GM23248 (cell line): ENCODE data around the gene DTWD2. TPM values are rescaled to one million over a fixed set of nuclear protein-coding genes. Genes with fewer than 3 reads are reported as not detected.

Source experiments
- DNase-seq: peaks from one replicate; pipeline ENCODE4 v3.0.0-alpha.2; 2015
- H2AFZ ChIP-seq: fragments of 200-600 bp; sonication (generic); 2 replicates; pipeline ENCODE4 v1.6.1; 2016; ENCODE audit warnings: antibody characterized with exemption
- H3F3A ChIP-seq: fragments of 200-600 bp; sonication (generic); 2 replicates; pipeline ENCODE4 v1.6.1; 2016; ENCODE audit warnings: mild to moderate bottlenecking, antibody characterized with exemption, mixed run types; ENCODE audit not compliant: insufficient read depth
- H3K27ac ChIP-seq: fragments of 200-600 bp; sonication (generic); 2 replicates; pipeline ENCODE4 v1.5.1; 2016; ENCODE audit warnings: mild to moderate bottlenecking
- H3K27me3 ChIP-seq: fragments of 200-600 bp; sonication (generic); replicated peaks from 2 replicates; pipeline ENCODE4 v1.6.1; 2016; ENCODE audit warnings: mild to moderate bottlenecking; ENCODE audit not compliant: insufficient read depth
- H3K36me3 ChIP-seq: fragments of 200-600 bp; sonication (generic); 2 replicates; pipeline ENCODE4 v1.6.1; 2016; ENCODE audit warnings: low read depth, mild to moderate bottlenecking
- H3K4me1 ChIP-seq: fragments of 200-600 bp; sonication (generic); 2 replicates; pipeline ENCODE4 v1.6.1; 2016; ENCODE audit warnings: mild to moderate bottlenecking; ENCODE audit not compliant: insufficient read depth
- H3K4me2 ChIP-seq: fragments of 200-600 bp; sonication (generic); one replicate; pipeline ENCODE4 v1.6.1; 2016; ENCODE audit warnings: mild to moderate bottlenecking; ENCODE audit not compliant: unreplicated experiment
- H3K4me3 ChIP-seq: fragments of 200-600 bp; sonication (generic); 2 replicates; pipeline ENCODE4 v1.5.1; 2016; ENCODE audit warnings: mild to moderate bottlenecking
- H3K79me2 ChIP-seq: fragments of 200-600 bp; sonication (generic); 2 replicates; pipeline ENCODE4 v1.6.1; 2016; ENCODE audit warnings: mild to moderate bottlenecking; ENCODE audit not compliant: insufficient read depth
- H3K9ac ChIP-seq: fragments of 200-600 bp; sonication (generic); 2 replicates; pipeline ENCODE4 v1.6.1; 2016; ENCODE audit warnings: mild to moderate bottlenecking
- H3K9me2 ChIP-seq: fragments of 200-600 bp; sonication (generic); 2 replicates; pipeline ENCODE4 v1.6.1; 2016; ENCODE audit warnings: mixed run types, mild to moderate bottlenecking, moderate library complexity; ENCODE audit not compliant: insufficient read depth
- H3K9me3 ChIP-seq: fragments of 200-600 bp; sonication (generic); one replicate; pipeline ENCODE4 v1.6.1; 2017; ENCODE audit warnings: low read depth
- H4K20me1 ChIP-seq: fragments of 200-600 bp; sonication (generic); 2 replicates; pipeline ENCODE4 v1.6.0; 2016; ENCODE audit not compliant: insufficient read depth
- EZH2 ChIP-seq: fragments of 200-600 bp; sonication (generic); IDR thresholded peaks from 2 replicates; pipeline ENCODE4 v1.6.1; 2018; ENCODE audit warnings: antibody characterized with exemption, mild to moderate bottlenecking; ENCODE audit not compliant: insufficient read depth, poor library complexity, severe bottlenecking
- EZH2phosphoT487 ChIP-seq: fragments of 200-600 bp; sonication (generic); IDR thresholded peaks from 2 replicates; pipeline ENCODE4 v1.6.1; 2018; ENCODE audit warnings: antibody characterized with exemption, moderate library complexity, mild to moderate bottlenecking, low read depth; ENCODE audit not compliant: insufficient read depth
- WGBS, 2 experiments: methylation state at CpG; one replicate each; pipeline ENCODE4 v1.1.6; 2015 to 2017; ENCODE audit warnings: low lambda C conversion rate in 2 of 2, low coverage in 1 of 2; ENCODE audit errors: missing lambda C conversion rate in 2 of 2; 5-methylcytosine and 5-hydroxymethylcytosine counted together
- in situ Hi-C: fragments of 300-500 bp; cut with MboI; formaldehyde crosslinking; loops from 2 replicates; pipeline ENCODE4 v1.15.0; 2020
- polyA plus RNA-seq: library from polyadenylated mRNA; unstranded; fragments of >200 nt; fragmentation: Nextera tagmentation; extraction: Ambion mirVana; gene quantifications from 2 replicates; pipeline ENCODE4 v1.2.1, GENCODE V29; 2016
- total RNA-seq: library from RNA; depleted of rRNA; stranded (reverse); fragments of >200 nt; shearing (Covaris generic); gene quantifications from 2 replicates; pipeline ENCODE4 v1.2.3, GENCODE V29; 2014

DTWD2 gene
- total and polyA plus RNA-seq, 2 experiments from 2014 or later = 1.7 to 5.5 TPM

GRCh38 chr5:118894709-118895108, 93.6 kb downstream of the DTWD2 start:
- no peak overlapping the region for H3K4me2 ChIP-seq
- no peak overlapping the region for H3K4me3 ChIP-seq
- H4K20me1 ChIP-seq = no peaks in the 10 kb centered on the region
- H3K9ac ChIP-seq = no peak overlapping the region
- no peaks in the 10 kb centered on the region for H3K36me3 ChIP-seq
- in situ Hi-C loops = no loop called here
- no peaks in the 10 kb centered on the region for H3K9me2 ChIP-seq
- TF ChIP-seq EZH2 (no peak), EZH2phosphoT487 (no peak)
- no peaks in the 10 kb centered on the region for H3K27me3 ChIP-seq
- H3K79me2 ChIP-seq = no peaks in the 10 kb centered on the region
- no peak for DNase-seq
- no peaks in the 10 kb centered on the region for H3K4me1 ChIP-seq
- H3F3A ChIP-seq = no peaks in the 10 kb centered on the region
- H3K9me3 ChIP-seq = no peaks in the 10 kb centered on the region
- H3K27ac ChIP-seq = no peak overlapping the region
- no peak overlapping the region for H2AFZ ChIP-seq
- WGBS, 2 experiments = 74 to 83% methylated on average over 1 of the region's 1 CpG

- Histone ChIP-seq H2AFZ (no peak overlapping the region), H3K4me3 (no peak overlapping the region), H3K4me2 (no peak overlapping the region), H3K27me3 (no peaks in the 10 kb centered on the region), H3K4me1 (no peaks in the 10 kb centered on the region), H3F3A (no peaks in the 10 kb centered on the region), H3K36me3 (no peaks in the 10 kb centered on the region), H3K27ac (no peak overlapping the region), H4K20me1 (no peaks in the 10 kb centered on the region), H3K9ac (no peak overlapping the region), H3K79me2 (no peaks in the 10 kb centered on the region), H3K9me2 (no peaks in the 10 kb centered on the region), H3K9me3 (no peaks in the 10 kb centered on the region)
- TF ChIP-seq EZH2phosphoT487 (no peak), EZH2 (no peak)
- 65 to 67% methylated on average over 2 of the region's 2 CpGs for WGBS, 2 experiments
- no peak for DNase-seq
- in situ Hi-C loops = no loop called here
Measured at GRCh38 chr5:118891252-118891651, 97.1 kb downstream of the DTWD2 start.

GRCh38 chr5:118889165-118889564, 99.2 kb downstream of the DTWD2 start:
- H3K27ac ChIP-seq = no peak overlapping the region
- no peaks in the 10 kb centered on the region for H3K9me3 ChIP-seq
- H3K27me3 ChIP-seq = no peaks in the 10 kb centered on the region
- 45% methylated on average over 2 of the region's 2 CpGs for WGBS, 2 experiments
- H3F3A ChIP-seq = no peaks in the 10 kb centered on the region
- DNase-seq = no peak
- H3K79me2 ChIP-seq = no peaks in the 10 kb centered on the region
- H3K9me2 ChIP-seq = no peaks in the 10 kb centered on the region
- TF ChIP-seq EZH2 = no peak
- no peak for TF ChIP-seq EZH2phosphoT487
- H4K20me1 ChIP-seq = no peaks in the 10 kb centered on the region
- in situ Hi-C loops = no loop called here
- H2AFZ ChIP-seq = no peak overlapping the region
- no peak overlapping the region for H3K9ac ChIP-seq
- H3K36me3 ChIP-seq = no peaks in the 10 kb centered on the region
- no peaks in the 10 kb centered on the region for H3K4me1 ChIP-seq
- no peak overlapping the region for H3K4me3 ChIP-seq
- no peak overlapping the region for H3K4me2 ChIP-seq

- Histone ChIP-seq H3K4me2 (no peak overlapping the region), H3K4me3 (no peak overlapping the region), H3K36me3 (no peaks in the 10 kb centered on the region), H3K79me2 (no peaks in the 10 kb centered on the region), H3K27ac (no peak overlapping the region), H2AFZ (no peak overlapping the region), H3K4me1 (no peaks in the 10 kb centered on the region), H4K20me1 (no peaks in the 10 kb centered on the region), H3F3A (no peaks in the 10 kb centered on the region), H3K9me2 (no peaks in the 10 kb centered on the region), H3K27me3 (no peaks in the 10 kb centered on the region), H3K9ac (no peak overlapping the region), H3K9me3 (no peaks in the 10 kb centered on the region)
- in situ Hi-C loops = no loop called here
- DNase-seq = no peak
- TF ChIP-seq EZH2 (no peak), EZH2phosphoT487 (no peak)
- 77 to 87% methylated on average over 2 of the region's 2 CpGs for WGBS, 2 experiments
Measured at GRCh38 chr5:118888556-118888955, 99.8 kb downstream of the DTWD2 start.

GRCh38 chr5:118883362-118883761, 105.0 kb downstream of the DTWD2 start:
- no peak overlapping the region for H3K27ac ChIP-seq
- H3K4me1 ChIP-seq = no peaks in the 10 kb centered on the region
- no peak overlapping the region for H3K4me2 ChIP-seq
- in situ Hi-C loops = no loop called here
- no peak overlapping the region for H3K9ac ChIP-seq
- no peaks in the 10 kb centered on the region for H3K36me3 ChIP-seq
- H3F3A ChIP-seq = no peaks in the 10 kb centered on the region
- H4K20me1 ChIP-seq = no peaks in the 10 kb centered on the region
- no peaks in the 10 kb centered on the region for H3K79me2 ChIP-seq
- no peak overlapping the region for H2AFZ ChIP-seq
- no peak overlapping the region for H3K4me3 ChIP-seq
- no peaks in the 10 kb centered on the region for H3K9me2 ChIP-seq
- no peak for DNase-seq
- WGBS, 2 experiments = 82 to 89% methylated on average over 2 of the region's 2 CpGs
- no peaks in the 10 kb centered on the region for H3K27me3 ChIP-seq
- TF ChIP-seq EZH2 (no peak), EZH2phosphoT487 (no peak)
- H3K9me3 ChIP-seq = no peaks in the 10 kb centered on the region
